Hepatocyte (in vitro differentiated cells): ENCODE results near the gene NCAPG. TPM values are rescaled to one million over a fixed set of nuclear protein-coding genes. Genes with fewer than 3 reads are reported as not detected.

Experiments used
- DNase-seq: peaks from one replicate; pipeline ENCODE4 v3.0.0-alpha.2; 2016; ENCODE audit warnings: low spot score
- H2AFZ ChIP-seq: fragments of 200-600 bp; sonication (generic); 2 replicates; pipeline ENCODE4 v1.6.0; 2016; ENCODE audit warnings: antibody characterized with exemption, mild to moderate bottlenecking
- H3K27ac ChIP-seq: fragments of 200-600 bp; sonication (generic); 2 replicates; pipeline ENCODE4 v1.5.1; 2016; ENCODE audit warnings: mild to moderate bottlenecking
- H3K27me3 ChIP-seq: fragments of 200-600 bp; sonication (generic); 2 replicates; pipeline ENCODE4 v1.6.1; 2016
- H3K36me3 ChIP-seq: fragments of 200-600 bp; sonication (generic); replicated peaks from 2 replicates; pipeline ENCODE4 v1.5.1; 2016; ENCODE audit warnings: low read depth; ENCODE audit not compliant: insufficient read depth
- H3K4me1 ChIP-seq: fragments of 200-600 bp; sonication (generic); 2 replicates; pipeline ENCODE4 v1.5.1; 2016; ENCODE audit warnings: mild to moderate bottlenecking, moderate library complexity; ENCODE audit not compliant: insufficient read depth
- H3K4me2 ChIP-seq: fragments of 200-600 bp; sonication (generic); 2 replicates; pipeline ENCODE4 v1.6.0; 2016
- H3K4me3 ChIP-seq: fragments of 200-600 bp; sonication (generic); 2 replicates; pipeline ENCODE4 v1.5.1; 2016; ENCODE audit warnings: mild to moderate bottlenecking
- H3K79me2 ChIP-seq: fragments of 200-600 bp; sonication (generic); 2 replicates; pipeline ENCODE4 v1.6.0; 2017; ENCODE audit warnings: mild to moderate bottlenecking
- H3K9me2 ChIP-seq: fragments of 200-600 bp; sonication (generic); replicated peaks from 2 replicates; pipeline ENCODE4 v1.6.0; 2017; ENCODE audit warnings: mild to moderate bottlenecking; ENCODE audit not compliant: insufficient read depth
- H3K9me3 ChIP-seq: fragments of 200-600 bp; sonication (generic); 2 replicates; pipeline ENCODE4 v1.5.1; 2016; ENCODE audit warnings: low read depth, mild to moderate bottlenecking
- H4K20me1 ChIP-seq: fragments of 200-600 bp; sonication (generic); 2 replicates; pipeline ENCODE4 v1.6.0; 2016; ENCODE audit warnings: mild to moderate bottlenecking; ENCODE audit not compliant: insufficient read depth, poor library complexity, severe bottlenecking
- EZH2 ChIP-seq: fragments of 200-600 bp; sonication (generic); IDR thresholded peaks from 2 replicates; pipeline ENCODE4 v1.6.1; 2016; ENCODE audit warnings: antibody characterized with exemption, mild to moderate bottlenecking, borderline replicate concordance
- EZH2phosphoT487 ChIP-seq: fragments of 200-600 bp; sonication (generic); IDR thresholded peaks from one replicate; pipeline ENCODE4 v1.6.1; 2018; ENCODE audit warnings: antibody characterized with exemption, mild to moderate bottlenecking, low read depth, moderate library complexity; ENCODE audit not compliant: unreplicated experiment, severe bottlenecking
- WGBS: methylation state at CpG from one replicate; pipeline ENCODE4 v1.1.6; 2016; ENCODE audit warnings: low lambda C conversion rate; ENCODE audit errors: missing lambda C conversion rate; 5-methylcytosine and 5-hydroxymethylcytosine counted together
- polyA plus RNA-seq: library from polyadenylated mRNA; unstranded; fragments of >200 nt; fragmentation: Nextera tagmentation; extraction: Ambion mirVana; gene quantifications from 2 replicates; pipeline ENCODE4 v1.2.1, GENCODE V29; 2016
- total RNA-seq: library from RNA; depleted of rRNA; stranded (reverse); fragments of >200 nt; gene quantifications from 2 replicates; pipeline ENCODE4 v1.2.3, GENCODE V29; 2014
- TF ChIP-seq, protein P1 (sequence below): fragments of 200-600 bp; sonication (generic); IDR thresholded peaks from 2 replicates; pipeline ENCODE4 v1.5.1; 2016; ENCODE audit warnings: antibody characterized with exemption, mild to moderate bottlenecking; ENCODE audit not compliant: poor library complexity

The NCAPG gene
- total and polyA plus RNA-seq, 2 experiments from 2014 or later, result 3.3 to 11.9 TPM

DNA sequence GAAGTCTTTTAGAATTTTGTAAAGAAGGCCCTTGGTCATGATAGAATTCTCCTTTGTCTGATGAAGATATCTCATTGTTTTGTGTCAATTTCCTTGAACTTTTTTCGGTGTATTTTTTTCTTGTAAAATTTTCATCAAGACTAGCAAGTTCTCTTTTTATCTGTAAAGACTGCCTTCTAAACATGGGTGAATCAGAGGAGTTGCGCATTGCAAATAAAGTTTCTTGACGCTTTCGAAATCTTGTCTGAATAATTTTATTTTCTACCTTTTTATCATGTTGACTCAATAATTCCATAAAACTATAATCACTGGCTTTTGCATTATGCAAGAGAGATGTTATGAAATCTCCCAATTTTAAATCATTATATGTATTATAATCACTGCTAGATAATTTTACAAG, 66.2 kb downstream of the NCAPG start:
- Histone ChIP-seq H3K9me3 (no peaks in the 10 kb centered on the region), H3K4me3 (no peak overlapping the region), H3K79me2 (no peaks in the 10 kb centered on the region), H4K20me1 (no peaks in the 10 kb centered on the region), H3K27ac (no peak overlapping the region), H2AFZ (no peak overlapping the region), H3K4me2 (no peak overlapping the region), H3K4me1 (no peaks in the 10 kb centered on the region), H3K36me3 (no peaks in the 10 kb centered on the region), H3K27me3 (no peaks in the 10 kb centered on the region), H3K9me2 (no peaks in the 10 kb centered on the region)
- no peak for DNase-seq
- 98% methylated on average over 4 of the region's 4 CpGs for whole genome bisulfite sequencing
- TF ChIP-seq EZH2phosphoT487 (no peak), EZH2 (no peak)
- TF ChIP-seq, protein P1, sequence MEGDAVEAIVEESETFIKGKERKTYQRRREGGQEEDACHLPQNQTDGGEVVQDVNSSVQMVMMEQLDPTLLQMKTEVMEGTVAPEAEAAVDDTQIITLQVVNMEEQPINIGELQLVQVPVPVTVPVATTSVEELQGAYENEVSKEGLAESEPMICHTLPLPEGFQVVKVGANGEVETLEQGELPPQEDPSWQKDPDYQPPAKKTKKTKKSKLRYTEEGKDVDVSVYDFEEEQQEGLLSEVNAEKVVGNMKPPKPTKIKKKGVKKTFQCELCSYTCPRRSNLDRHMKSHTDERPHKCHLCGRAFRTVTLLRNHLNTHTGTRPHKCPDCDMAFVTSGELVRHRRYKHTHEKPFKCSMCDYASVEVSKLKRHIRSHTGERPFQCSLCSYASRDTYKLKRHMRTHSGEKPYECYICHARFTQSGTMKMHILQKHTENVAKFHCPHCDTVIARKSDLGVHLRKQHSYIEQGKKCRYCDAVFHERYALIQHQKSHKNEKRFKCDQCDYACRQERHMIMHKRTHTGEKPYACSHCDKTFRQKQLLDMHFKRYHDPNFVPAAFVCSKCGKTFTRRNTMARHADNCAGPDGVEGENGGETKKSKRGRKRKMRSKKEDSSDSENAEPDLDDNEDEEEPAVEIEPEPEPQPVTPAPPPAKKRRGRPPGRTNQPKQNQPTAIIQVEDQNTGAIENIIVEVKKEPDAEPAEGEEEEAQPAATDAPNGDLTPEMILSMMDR, result no peak

DNA sequence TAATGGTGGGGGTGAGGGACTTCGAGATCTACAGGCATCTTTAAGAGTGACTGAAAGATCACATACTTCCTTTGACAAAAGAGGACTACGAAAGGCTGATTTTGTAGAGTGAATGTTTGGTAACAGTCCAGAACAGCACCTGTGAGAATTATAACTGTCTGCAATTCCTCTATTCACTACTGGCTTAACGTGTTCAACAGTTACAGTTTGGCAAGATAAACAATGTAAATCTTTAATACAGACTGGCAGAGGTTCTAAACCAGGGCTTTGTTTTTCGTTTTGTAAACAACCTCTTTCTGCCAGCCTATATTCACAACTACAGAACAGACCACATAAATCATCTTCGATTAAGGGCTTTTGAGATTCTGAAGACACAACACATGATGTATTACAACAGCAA, 66.9 kb downstream of the NCAPG start:
- TF ChIP-seq, protein P1, result no peak
- TF ChIP-seq EZH2phosphoT487 (no peak), EZH2 (no peak)
- H3K4me1 ChIP-seq, result no peaks in the 10 kb centered on the region

GRCh38 chr4:17884063-17884462, 73.3 kb downstream of the NCAPG start:
- H3K36me3 ChIP-seq, result no peaks in the 10 kb centered on the region
- no peak overlapping the region for H2AFZ ChIP-seq
- no peaks in the 10 kb centered on the region for H3K27me3 ChIP-seq
- H4K20me1 ChIP-seq, result no peaks in the 10 kb centered on the region
- H3K4me2 ChIP-seq, result no peak overlapping the region
- no peak for TF ChIP-seq EZH2
- TF ChIP-seq EZH2phosphoT487, result no peak
- TF ChIP-seq, protein P1, result no peak
- H3K79me2 ChIP-seq, result no peaks in the 10 kb centered on the region
- H3K9me3 ChIP-seq, result no peaks in the 10 kb centered on the region
- H3K9me2 ChIP-seq, result no peaks in the 10 kb centered on the region
- H3K27ac ChIP-seq, result no peak overlapping the region
- DNase-seq, result no peak
- H3K4me3 ChIP-seq, result no peak overlapping the region
- no peaks in the 10 kb centered on the region for H3K4me1 ChIP-seq
- 93% methylated on average over 2 of the region's 2 CpGs for WGBS

More for the DNA sequence above, 66.9 kb downstream of the NCAPG start:
- Histone ChIP-seq H3K79me2 (no peaks in the 10 kb centered on the region), H3K36me3 (no peaks in the 10 kb centered on the region), H3K4me2 (no peak overlapping the region), H3K27me3 (no peaks in the 10 kb centered on the region), H3K9me2 (no peaks in the 10 kb centered on the region), H4K20me1 (no peaks in the 10 kb centered on the region), H3K9me3 (no peaks in the 10 kb centered on the region), H3K27ac (no peak overlapping the region), H3K4me3 (no peak overlapping the region), H2AFZ (no peak overlapping the region)
- 79% methylated on average over 5 of the region's 5 CpGs for WGBS
- no peak for DNase-seq

DNA sequence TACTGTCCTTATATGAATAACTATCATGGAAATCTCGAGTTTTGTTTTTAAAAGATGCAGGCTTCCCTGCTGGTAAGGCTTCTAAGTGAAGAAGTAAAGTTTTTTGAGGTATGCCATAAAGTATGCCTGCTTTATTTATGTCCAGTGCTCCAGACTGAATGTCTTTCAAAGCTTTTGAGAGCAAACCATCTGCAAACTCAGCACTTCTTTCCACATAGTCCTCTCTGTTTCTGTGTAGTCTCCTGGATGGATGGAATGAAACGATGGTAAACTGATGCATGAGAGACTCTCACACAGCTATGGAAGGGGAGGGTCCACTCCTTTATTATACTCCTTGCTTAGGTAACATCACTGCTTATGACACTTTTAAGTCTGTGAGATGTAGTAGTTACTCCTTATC, 73.7 kb downstream of the NCAPG start:
- Histone ChIP-seq H3K4me3 (no peak overlapping the region), H3K27me3 (no peaks in the 10 kb centered on the region), H3K9me2 (no peaks in the 10 kb centered on the region), H3K27ac (no peak overlapping the region), H3K4me1 (no peaks in the 10 kb centered on the region), H2AFZ (no peak overlapping the region), H3K79me2 (no peaks in the 10 kb centered on the region), H3K36me3 (no peaks in the 10 kb centered on the region), H3K4me2 (no peak overlapping the region), H3K9me3 (no peaks in the 10 kb centered on the region), H4K20me1 (no peaks in the 10 kb centered on the region)
- DNase-seq, result no peak
- TF ChIP-seq EZH2, result no peak
- TF ChIP-seq EZH2phosphoT487, result no peak
- TF ChIP-seq, protein P1, result no peak
- WGBS, result 98% methylated on average over 2 of the region's 2 CpGs
